LoVo (cell line): ENCODE results near the gene PRSS33.

Experiments
- DNase-seq: peaks from one replicate; pipeline ENCODE4 v3.0.0-alpha.2; 2016; ENCODE audit warnings: low spot score

Gene PRSS33

GRCh38 chr16:2798723-2799204 is 11.4 kb upstream of the PRSS33 start:
- no peak for DNase-seq

- peak; percentile 80 for DNase-seq
These were observed 8.2 kb upstream of the PRSS33 start for GRCh38 chr16:2795395-2796143.

GRCh38 chr16:2792940-2793339 is 5.6 kb upstream of the PRSS33 start:
- DNase-seq = no peak

DNA sequence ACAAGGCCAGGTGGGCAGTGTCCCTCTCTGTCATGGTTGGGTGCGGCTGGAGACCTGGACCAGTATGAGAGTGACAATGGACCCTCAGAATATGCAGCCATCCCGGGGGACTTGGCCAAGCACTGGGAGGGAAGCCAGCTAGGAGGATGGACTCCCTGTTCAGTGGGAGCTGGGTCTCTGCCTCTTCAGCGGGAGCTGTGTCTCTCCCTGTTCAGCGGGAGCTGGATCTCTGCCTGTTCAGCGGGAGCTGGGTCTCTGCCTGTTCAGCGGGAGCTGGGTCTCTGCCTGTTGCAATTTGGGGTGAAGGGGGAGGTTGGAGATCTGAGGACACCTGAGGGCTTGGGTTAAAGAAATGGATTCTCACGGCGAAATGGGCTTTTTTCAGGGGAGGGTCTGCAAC is 3.8 kb upstream of the PRSS33 start:
- no peak for DNase-seq

- DNase-seq = no peak
These were observed 3.3 kb upstream of the PRSS33 start for GRCh38 chr16:2790631-2791030.

GRCh38 chr16:2787961-2788360 is 601 bp upstream of the PRSS33 start:
- no peak for DNase-seq

DNA sequence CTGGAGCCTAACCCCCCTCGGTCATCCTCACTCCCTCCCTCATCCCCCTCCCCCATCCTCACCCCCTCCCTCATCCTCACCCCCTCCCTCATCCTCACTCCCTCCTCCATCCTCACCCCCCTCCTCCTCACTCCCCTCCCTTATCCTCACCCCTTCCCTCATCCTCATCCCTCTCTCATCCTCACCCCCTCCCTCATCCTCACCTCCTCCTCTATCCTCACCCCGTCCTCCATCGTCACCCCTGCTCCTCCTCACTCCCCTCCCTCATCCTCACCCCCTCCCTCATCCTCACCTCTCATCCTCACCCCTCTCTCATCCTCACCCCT is 571 bp downstream of the PRSS33 start:
- no peak for DNase-seq

GRCh38 chr16:2786061-2786825 is 1.1 kb downstream of the PRSS33 start:
- no peak for DNase-seq

- DNase-seq = no peak
These were observed 2.0 kb downstream of the PRSS33 start for GRCh38 chr16:2785101-2785991.

DNA sequence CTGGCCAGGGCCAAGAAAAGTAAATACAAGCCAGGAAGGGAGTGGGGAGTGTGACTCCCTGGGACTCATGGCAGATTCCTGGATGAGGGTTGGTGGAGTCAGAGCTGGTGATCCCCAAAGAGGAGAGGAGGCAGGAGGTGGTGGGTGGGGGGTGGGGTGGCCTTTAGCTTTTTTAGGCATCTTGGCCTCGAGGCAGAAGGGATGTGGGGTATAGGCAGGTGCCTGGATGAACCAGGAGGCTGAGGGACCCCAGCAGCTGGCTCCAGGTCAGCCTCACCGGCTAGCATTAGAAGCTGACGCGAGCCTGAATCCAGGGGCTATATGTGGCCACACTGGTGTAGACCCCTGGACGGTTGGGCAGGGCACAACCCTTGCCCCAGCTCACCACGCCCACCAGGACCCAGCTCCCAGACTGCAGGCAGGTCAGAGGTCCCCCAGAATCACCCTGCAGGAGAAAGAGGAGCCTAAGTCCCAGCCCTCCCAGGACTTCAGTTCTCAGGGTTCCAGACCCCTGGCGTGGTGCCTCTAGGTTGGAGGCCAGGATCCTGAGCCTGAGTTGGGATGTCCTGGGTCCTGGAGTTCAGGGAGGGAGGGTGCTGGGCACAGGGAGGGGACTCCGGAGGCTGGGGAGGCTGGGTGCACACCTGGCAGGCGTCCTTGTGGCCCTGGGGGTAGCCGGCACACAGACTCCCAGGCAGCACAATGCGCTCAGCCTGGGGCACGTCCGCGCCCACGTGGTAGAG is 2.8 kb downstream of the PRSS33 start:
- DNase-seq = no peak

GRCh38 chr16:2783581-2784357 is 3.6 kb downstream of the PRSS33 start:
- no peak for DNase-seq

GRCh38 chr16:2782583-2783351 is 4.6 kb downstream of the PRSS33 start:
- no peak for DNase-seq

DNA sequence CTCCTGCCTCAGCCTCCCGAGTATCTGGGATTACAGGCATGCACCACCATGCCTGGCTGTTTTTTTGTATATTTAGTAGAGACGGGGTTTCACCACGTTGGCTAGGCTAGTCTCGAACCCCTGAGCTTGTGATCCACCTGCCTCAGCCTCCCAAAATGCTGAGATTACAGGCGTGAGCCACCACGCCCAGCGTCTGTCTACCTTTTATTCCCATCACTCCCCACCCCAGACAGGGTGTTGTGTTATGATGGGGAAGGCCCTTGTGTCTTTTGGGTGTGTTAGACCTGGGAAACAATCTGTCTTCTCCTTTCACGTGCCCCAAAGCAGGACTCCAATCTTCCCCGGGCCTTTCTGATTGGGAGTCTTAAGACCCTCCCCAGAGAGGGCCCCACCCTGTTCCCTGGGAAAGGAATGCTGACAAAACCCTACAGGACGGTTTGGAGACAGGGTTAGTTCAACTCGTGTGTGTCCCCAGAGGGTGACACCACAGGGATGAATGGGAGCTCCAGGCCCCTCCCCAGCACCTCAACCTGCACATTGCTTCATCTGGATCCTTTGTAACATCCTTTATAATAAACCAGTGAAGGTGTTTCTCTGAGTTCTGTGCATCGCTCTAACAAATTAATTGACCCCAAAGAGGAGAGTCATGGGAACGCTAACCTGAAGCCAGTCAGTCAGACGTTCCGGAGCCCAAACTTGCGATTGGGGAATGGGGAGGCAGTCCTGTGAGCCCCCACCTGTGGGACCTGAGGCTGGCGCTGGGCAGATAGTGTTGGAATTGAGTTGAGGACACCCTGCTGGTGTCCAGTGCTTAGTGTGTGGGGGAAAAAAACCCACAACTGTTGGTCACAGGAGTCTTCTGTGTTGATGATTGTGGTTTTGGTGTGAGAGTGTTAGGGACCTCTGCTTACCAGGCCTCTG is 7.1 kb downstream of the PRSS33 start:
- no peak for DNase-seq

DNA sequence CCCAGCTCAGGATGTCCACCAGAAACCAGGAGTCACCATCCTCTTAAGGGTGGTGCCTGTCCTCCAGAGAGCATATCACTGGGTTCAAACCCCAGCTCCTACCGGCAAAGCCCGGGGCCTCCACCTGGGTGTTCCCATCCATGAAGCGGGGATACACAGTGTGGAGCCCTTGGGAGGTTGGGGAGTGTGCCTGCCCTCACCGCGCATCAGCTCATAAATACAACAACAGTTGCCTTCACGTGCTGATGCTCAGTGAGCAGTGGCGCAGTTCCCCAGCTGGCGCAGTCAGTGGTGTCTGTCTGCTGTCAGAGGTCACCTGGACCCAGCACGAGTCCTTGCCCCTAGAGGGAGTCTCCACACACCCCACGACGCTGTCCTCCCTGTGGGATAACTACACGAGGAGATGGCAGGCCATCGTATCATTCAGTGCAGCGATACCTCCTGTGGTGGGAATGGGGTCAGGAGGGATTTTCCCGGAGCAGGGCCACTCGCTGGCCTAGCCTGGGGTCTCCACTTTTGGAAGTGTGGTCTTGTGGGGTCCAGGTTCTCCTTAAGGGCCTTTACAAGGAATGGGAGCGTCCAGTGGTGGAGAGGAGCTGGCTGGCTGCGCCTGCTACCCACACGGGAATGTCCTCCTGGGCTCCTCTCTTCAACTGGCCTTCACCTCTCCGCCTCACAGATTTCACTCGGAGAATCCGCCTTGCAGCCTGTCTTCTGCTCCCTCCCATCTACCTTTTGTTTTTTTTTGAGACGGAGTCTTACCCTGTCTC is 8.0 kb downstream of the PRSS33 start:
- no peak for DNase-seq

DNA sequence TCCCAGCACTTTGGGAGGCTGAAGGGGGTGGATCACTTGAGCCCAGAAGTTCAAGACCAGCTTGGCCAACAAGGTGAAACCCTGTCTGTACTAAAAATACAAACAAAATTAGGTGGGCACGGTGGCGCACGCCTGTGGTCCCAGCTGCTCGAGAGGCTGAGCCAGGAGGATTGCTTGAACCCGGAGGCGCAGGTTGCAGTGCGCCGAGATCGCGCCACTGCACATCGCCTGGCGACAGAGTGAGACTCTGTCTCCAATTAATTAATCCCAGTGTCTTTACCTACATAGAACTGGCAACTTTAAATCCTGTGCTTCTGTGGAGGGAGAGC is 8.8 kb downstream of the PRSS33 start:
- no peak for DNase-seq

GRCh38 chr16:2777903-2778629 is 9.3 kb downstream of the PRSS33 start:
- peak; percentile 45 for DNase-seq

- DNase-seq = peak; percentile 89
These were observed 10.0 kb downstream of the PRSS33 start, which contains the start of gene ELOB for GRCh38 chr16:2777231-2777902. Gene ELOB (minus strand): TSS chr16:2777280. CDS start chr16:2777239, 41 bp downstream.
